WTC11 (cell line): ENCODE data around the gene CHPF. TPM values are rescaled to one million over a fixed set of nuclear protein-coding genes. Genes with fewer than 3 reads are reported as not detected.

Experiments used
- ATF6 ChIP-seq: sonication (generic); formaldehyde crosslinking; IDR thresholded peaks from 2 replicates; pipeline ENCODE4 v1.8.1; 2023; ENCODE audit warnings: mild to moderate bottlenecking, missing genetic modification reagents
- CDX4 ChIP-seq: fragments of 250-450 bp; sonication (Bioruptor Pico); IDR thresholded peaks from 2 replicates; pipeline ENCODE4 v1.9.0; 2021; ENCODE audit warnings: moderate library complexity, mild to moderate bottlenecking, inconsistent platforms, borderline replicate concordance
- CREB1 ChIP-seq: sonication (generic); formaldehyde crosslinking; IDR thresholded peaks from 2 replicates; pipeline ENCODE4 v1.8.0; 2023; ENCODE audit warnings: mild to moderate bottlenecking, missing genetic modification reagents
- CTCF ChIP-seq: fragments of 200-600 bp; IDR thresholded peaks from 2 replicates; pipeline ENCODE4 v1.8.0; 2022; ENCODE audit warnings: antibody characterized with exemption
- ETV6 ChIP-seq: sonication (generic); formaldehyde crosslinking; IDR thresholded peaks from 2 replicates; pipeline ENCODE4 v1.8.1; 2022; ENCODE audit warnings: mild to moderate bottlenecking, missing genetic modification reagents
- GTF2I ChIP-seq: fragments of 250-450 bp; sonication (Bioruptor Pico); conservative IDR thresholded peaks from 2 replicates; pipeline ENCODE4 v1.4.0; 2021; ENCODE audit warnings: mild to moderate bottlenecking
- HMGXB4 ChIP-seq: sonication (generic); formaldehyde crosslinking; IDR thresholded peaks from 2 replicates; pipeline ENCODE4 v1.8.1; 2023; ENCODE audit warnings: mild to moderate bottlenecking, moderate library complexity, missing genetic modification reagents
- MXD4 ChIP-seq: fragments of 250-450 bp; sonication (Bioruptor Pico); IDR thresholded peaks from 2 replicates; pipeline ENCODE4 v1.8.0; 2021; ENCODE audit warnings: mild to moderate bottlenecking, moderate library complexity, borderline replicate concordance
- MYBL2 ChIP-seq: sonication (generic); formaldehyde crosslinking; IDR thresholded peaks from 2 replicates; pipeline ENCODE4 v1.8.1; 2023; ENCODE audit warnings: mild to moderate bottlenecking, moderate library complexity, missing genetic modification reagents
- NFE2L1 ChIP-seq: sonication (generic); formaldehyde crosslinking; IDR thresholded peaks from 2 replicates; pipeline ENCODE4 v1.8.1; 2023; ENCODE audit warnings: missing genetic modification reagents
- NR1H2 ChIP-seq: sonication (generic); formaldehyde crosslinking; IDR thresholded peaks from 2 replicates; pipeline ENCODE4 v1.9.0; 2021; ENCODE audit warnings: mild to moderate bottlenecking, moderate library complexity, missing genetic modification reagents
- PREB ChIP-seq: sonication (generic); formaldehyde crosslinking; IDR thresholded peaks from 2 replicates; pipeline ENCODE4 v1.8.1; 2022; ENCODE audit warnings: mild to moderate bottlenecking, missing genetic modification reagents, moderate library complexity, borderline replicate concordance
- PRRX2 ChIP-seq: fragments of 250-450 bp; sonication (Bioruptor Pico); IDR thresholded peaks from 2 replicates; pipeline ENCODE4 v1.8.0; 2021; ENCODE audit warnings: mild to moderate bottlenecking
- STAT6 ChIP-seq: sonication (generic); formaldehyde crosslinking; conservative IDR thresholded peaks from 2 replicates; pipeline ENCODE4 v1.8.1; 2023; ENCODE audit warnings: mild to moderate bottlenecking, low read depth, missing genetic modification reagents, moderate library complexity
- TP53 ChIP-seq: sonication (generic); formaldehyde crosslinking; IDR thresholded peaks from 2 replicates; pipeline ENCODE4 v1.8.1; 2023; ENCODE audit warnings: mild to moderate bottlenecking, missing genetic modification reagents
- ZBTB21 ChIP-seq: sonication (generic); formaldehyde crosslinking; IDR thresholded peaks from 2 replicates; pipeline ENCODE4 v1.8.1; 2023; ENCODE audit warnings: mild to moderate bottlenecking, missing genetic modification reagents, borderline replicate concordance
- ZBTB43 ChIP-seq: sonication (generic); formaldehyde crosslinking; IDR thresholded peaks from 2 replicates; pipeline ENCODE4 v1.8.1; 2023; ENCODE audit warnings: mild to moderate bottlenecking, missing genetic modification reagents
- ZNF219 ChIP-seq: sonication (generic); formaldehyde crosslinking; IDR thresholded peaks from 2 replicates; pipeline ENCODE4 v1.8.0; 2023; ENCODE audit warnings: missing genetic modification reagents, mild to moderate bottlenecking, borderline replicate concordance
- ZNF232 ChIP-seq: sonication (generic); formaldehyde crosslinking; IDR thresholded peaks from 2 replicates; pipeline ENCODE4 v1.8.0; 2022; ENCODE audit warnings: mild to moderate bottlenecking, missing genetic modification reagents
- ZNF416 ChIP-seq: fragments of 250-450 bp; sonication (Bioruptor Pico); IDR thresholded peaks from 2 replicates; pipeline ENCODE4 v1.9.0; 2021; ENCODE audit warnings: mild to moderate bottlenecking, inconsistent platforms
- ZNF532 ChIP-seq: fragments of 250-450 bp; sonication (Bioruptor Pico); IDR thresholded peaks from 2 replicates; pipeline ENCODE4 v1.9.0; 2021; ENCODE audit warnings: mild to moderate bottlenecking, borderline replicate concordance
- total RNA-seq: library from RNA; stranded (reverse); gene quantifications from 3 replicates; pipeline ENCODE4 v1.2.3, GENCODE V29; 2021

CHPF gene
- total RNA-seq, 1 experiment from 2014 or later: 97.0 TPM

- TF ChIP-seq STAT6 (CRISPR knock-in tag) (no peak), NR1H2 (CRISPR knock-in tag) (no peak), CTCF (no peak), NFE2L1 (CRISPR knock-in tag) (no peak), ZNF416 (no peak; the same call in 1 of the 2 replicates), ZNF232 (CRISPR knock-in tag) (peak; percentile 75), CDX4 (CRISPR knock-in tag) (no peak), PRRX2 (CRISPR knock-in tag) (0 out of 2 replicates have a peak, but pooled peaks have one; percentile 42), CREB1 (CRISPR knock-in tag) (peak; percentile 64; the same call in 1 of the 2 replicates), ETV6 (CRISPR knock-in tag) (peak; percentile 83; the same call in 1 of the 2 replicates), MYBL2 (CRISPR knock-in tag) (peak; percentile 77; the same call in 1 of the 2 replicates), ZNF219 (CRISPR knock-in tag) (no peak), ZBTB21 (peak; percentile 83), TP53 (peak; percentile 87; the same call in 1 of the 2 replicates), GTF2I (CRISPR knock-in tag) (no peak), ZNF532 (CRISPR knock-in tag) (no peak), HMGXB4 (CRISPR knock-in tag) (peak; percentile 76; the same call in 1 of the 2 replicates), ATF6 (CRISPR knock-in tag) (no peak), MXD4 (CRISPR knock-in tag) (no peak), PREB (CRISPR knock-in tag) (peak; percentile 76; the same call in 1 of the 2 replicates), ZBTB43 (CRISPR knock-in tag) (no peak; the same call in 1 of the 2 replicates)
Observed at GRCh38 chr2:219552382-219553167, 9.0 kb upstream of the CHPF start (continued).
